Fibroblast of gingiva (primary cell): ENCODE data around the gene ABCC1.

Experiments
- DNase-seq: peaks from one replicate; pipeline ENCODE4 v3.0.0-alpha.2; 2011; ENCODE audit warnings: low read depth

Gene ABCC1

GRCh38 chr16:16048904-16049582 lies 99.6 kb downstream of the ABCC1 start:
- DNase-seq, result no peak

- DNase-seq, result no peak
Measured at GRCh38 chr16:16050106-16050505, 100.7 kb downstream of the ABCC1 start.

- no peak for DNase-seq
Measured at GRCh38 chr16:16051132-16051531, 101.7 kb downstream of the ABCC1 start.

GRCh38 chr16:16052916-16053315 lies 103.5 kb downstream of the ABCC1 start:
- DNase-seq, result no peak

DNA sequence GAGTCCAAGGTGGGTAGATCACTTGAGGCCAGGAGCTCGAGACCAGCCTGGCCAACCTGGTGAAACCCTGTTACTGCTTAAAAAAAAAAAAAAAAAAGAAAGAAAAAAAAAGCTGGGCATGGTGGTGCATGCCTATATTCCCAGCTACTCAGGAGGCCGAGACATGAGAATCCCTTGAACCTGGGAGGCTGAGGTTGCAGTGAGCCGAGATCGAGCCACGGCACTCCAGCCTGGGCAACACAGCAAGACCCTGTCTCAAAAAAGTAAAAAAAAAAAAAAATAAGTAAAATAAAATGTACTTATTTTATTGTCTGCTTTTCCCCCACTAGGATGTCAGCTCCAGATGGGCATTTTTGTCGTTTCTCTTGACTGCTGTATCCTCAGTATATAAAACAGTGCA lies 107.7 kb downstream of the ABCC1 start:
- no peak for DNase-seq

GRCh38 chr16:16059160-16059559 lies 109.7 kb downstream of the ABCC1 start:
- no peak for DNase-seq

DNA sequence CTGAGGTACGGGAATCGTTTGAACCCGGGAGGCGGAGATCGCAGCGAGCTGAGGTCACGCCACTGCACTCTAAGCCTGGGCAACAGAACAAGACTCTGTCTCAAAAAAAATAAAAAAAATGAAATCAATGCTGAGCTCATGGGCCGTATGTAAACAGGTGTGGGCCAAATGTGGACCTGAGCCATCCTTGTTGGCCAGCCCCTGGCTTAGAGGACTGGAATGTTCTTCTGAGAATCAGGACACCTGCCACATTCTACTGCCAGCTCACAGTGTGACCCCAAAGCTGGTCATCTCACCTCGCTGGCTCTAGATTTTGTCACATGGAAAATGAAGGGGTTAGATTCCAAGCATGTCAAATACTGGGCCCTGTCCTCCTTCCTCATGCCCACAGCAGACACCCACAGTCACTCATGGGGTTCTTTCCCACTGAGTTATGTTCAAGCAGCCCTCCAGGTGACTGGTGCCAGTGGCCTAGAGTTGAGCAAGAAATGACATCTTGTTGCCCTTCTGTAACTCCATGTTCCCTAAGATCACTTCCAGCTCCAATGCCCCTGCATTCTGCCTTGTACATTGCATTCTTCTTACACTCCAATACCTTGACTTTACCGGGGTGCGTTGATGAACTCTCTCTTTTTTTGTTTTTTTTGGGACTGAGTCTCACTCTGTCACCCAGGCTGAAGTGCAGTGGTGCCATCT lies 110.6 kb downstream of the ABCC1 start:
- no peak for DNase-seq

- DNase-seq, result no peak
Measured at GRCh38 chr16:16062023-16062937, 112.9 kb downstream of the ABCC1 start.

GRCh38 chr16:16063683-16064082 lies 114.3 kb downstream of the ABCC1 start:
- DNase-seq, result no peak

DNA sequence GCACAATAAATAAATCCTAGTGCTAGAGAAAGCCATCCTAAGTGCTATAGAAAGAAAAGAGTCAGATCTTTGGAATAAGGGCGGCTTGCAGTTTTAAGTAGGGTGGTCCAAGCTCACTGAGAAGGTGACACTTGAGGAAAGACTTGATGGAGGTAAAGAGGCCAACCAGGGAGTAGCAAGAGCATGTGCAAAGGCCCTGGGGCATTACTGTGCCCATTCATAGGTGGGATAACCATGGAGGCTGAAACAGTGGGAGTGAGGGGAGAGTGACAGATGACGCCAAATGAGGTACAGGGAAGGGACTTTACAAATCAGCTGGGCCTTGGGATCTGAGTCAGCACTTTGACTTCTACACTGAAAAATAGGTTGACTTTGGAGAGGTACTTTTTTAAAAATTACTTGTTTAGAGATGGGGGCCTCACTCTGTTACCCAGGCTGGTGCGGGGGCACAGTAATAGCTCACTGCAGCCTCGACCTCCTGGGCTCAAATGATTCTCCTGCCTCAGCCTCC lies 115.5 kb downstream of the ABCC1 start:
- DNase-seq, result no peak

DNA sequence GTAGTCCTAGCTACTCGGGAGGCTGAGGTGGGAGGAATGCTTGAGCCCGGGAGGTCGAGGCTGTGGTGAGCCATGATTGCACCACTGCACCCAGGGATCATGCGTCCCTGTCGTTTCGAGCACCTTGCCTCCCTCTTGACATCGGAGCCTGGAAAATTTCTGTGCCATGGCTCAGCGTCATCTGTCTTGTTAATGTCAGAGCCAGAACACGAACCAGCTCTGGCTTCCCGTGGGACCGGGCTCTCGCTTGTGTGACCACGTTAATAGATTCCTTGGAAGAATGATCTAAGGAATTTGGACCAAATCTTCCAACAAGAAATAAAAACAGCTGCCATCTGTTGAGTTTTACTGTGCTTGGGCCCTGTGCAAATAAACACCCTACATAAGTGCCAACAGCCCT lies 117.7 kb downstream of the ABCC1 start:
- peak; percentile 73 for DNase-seq

GRCh38 chr16:16071631-16072244 lies 122.3 kb downstream of the ABCC1 start:
- DNase-seq, result no peak

DNA sequence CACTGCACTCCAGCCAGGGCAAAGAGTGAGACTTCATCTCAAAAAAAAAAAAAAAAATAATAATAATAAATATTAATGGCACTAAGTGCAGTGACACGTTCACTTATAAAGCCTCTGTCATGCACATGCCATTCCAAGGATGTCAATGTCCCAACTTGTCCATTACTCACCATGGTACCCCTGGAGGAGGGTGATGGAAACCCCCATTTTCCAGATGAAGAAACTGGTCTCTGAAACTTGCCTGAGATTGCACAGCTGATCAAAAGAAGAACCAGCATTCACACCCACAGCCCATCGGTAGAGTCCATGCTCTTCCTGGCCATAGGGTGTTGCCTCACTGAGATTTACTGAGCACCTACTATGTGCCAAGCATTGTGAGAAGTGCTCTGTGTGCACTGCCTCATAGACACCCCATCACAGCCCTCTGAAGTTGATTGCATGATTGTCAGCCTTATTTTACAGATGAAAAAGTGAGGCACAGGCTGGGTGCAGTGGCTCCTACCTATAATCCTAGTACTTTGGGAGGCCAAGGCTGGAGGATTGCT lies 123.7 kb downstream of the ABCC1 start:
- DNase-seq, result no peak

- peak; percentile 90 for DNase-seq
Measured at GRCh38 chr16:16073891-16074881, 124.8 kb downstream of the ABCC1 start.

GRCh38 chr16:16075488-16076422 lies 126.3 kb downstream of the ABCC1 start:
- peak; percentile 67 for DNase-seq

DNA sequence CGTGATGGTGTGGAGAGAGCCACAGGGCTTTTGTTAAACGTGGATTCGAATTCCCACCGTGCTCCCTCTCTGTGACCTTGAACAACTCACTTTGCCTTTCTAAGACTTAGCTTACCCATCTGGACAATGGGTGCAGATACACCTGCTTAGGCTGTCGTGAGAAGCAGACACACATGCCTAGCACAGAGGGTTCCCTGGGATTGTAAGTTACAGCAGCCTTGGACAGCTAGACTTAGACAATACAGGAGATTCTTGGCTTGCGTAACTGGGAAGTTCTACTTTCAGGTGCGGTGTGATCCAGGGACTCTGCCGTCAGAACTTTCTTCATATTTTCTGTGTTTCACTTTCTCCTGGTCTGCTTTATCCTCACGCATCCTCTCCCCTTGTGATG lies 127.0 kb downstream of the ABCC1 start:
- no peak for DNase-seq

DNA sequence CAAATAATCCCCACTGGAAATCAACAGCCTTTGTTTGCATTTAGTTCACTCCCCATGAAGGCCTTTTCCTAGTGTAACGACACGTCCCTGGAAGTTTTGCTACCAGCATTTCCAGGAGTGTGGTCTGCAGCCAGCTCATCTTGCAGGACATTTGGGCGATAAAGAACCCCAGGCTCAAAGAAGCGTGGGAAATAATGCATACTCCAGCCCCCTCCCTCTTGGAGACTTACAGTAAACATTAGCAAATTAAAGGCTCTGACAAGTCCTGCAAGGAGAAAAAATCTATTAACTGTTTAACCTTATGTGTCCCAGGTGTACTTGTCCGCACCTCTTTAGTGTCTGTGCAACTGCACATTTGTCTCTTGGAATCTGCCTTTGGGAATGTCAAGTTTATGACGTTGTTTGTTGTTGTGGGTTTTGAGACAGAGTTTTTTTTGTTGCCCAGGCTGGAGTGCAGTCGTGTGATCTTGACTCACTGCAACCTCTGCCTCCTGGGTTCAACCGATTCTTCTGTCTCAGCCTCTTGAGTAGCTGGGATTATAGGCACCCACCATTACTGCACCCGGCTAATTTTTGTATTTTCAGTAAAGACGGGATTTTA lies 131.1 kb downstream of the ABCC1 start:
- DNase-seq, result no peak

GRCh38 chr16:16081141-16081540 lies 131.7 kb downstream of the ABCC1 start:
- DNase-seq, result no peak

GRCh38 chr16:16082255-16082654 lies 132.8 kb downstream of the ABCC1 start:
- no peak for DNase-seq
